AG09319 (cell line): Measurements from ENCODE around the gene GBX2.

Experiments
- DNase-seq: peaks from one replicate; pipeline ENCODE4 v3.0.0-alpha.2; 2010; ENCODE audit warnings: low read depth; ENCODE audit errors: extremely low read depth
- CTCF ChIP-seq: IDR thresholded peaks from 2 replicates; pipeline ENCODE4 v1.5.1; 2011; ENCODE audit warnings: low read depth, mild to moderate bottlenecking, inconsistent platforms, low read length, moderate library complexity

The GBX2 gene

GRCh38 chr2:236168110-236169080 lies at the start of gene GBX2:
Gene GBX2, minus strand, starts transcription at chr2:236168386. Its CDS starts 415 bp downstream, at chr2:236167971.
- no peak for TF ChIP-seq CTCF
- DNase-seq, result no peak

- no peak for DNase-seq
- TF ChIP-seq CTCF, result no peak
These were observed 49.7 kb upstream of the GBX2 start for GRCh38 chr2:236217926-236218325.

- DNase-seq, result no peak
- no peak for TF ChIP-seq CTCF
These were observed 48.5 kb upstream of the GBX2 start for GRCh38 chr2:236216711-236217110.

GRCh38 chr2:236215761-236216333 lies 47.7 kb upstream of the GBX2 start:
- no peak for DNase-seq
- no peak for TF ChIP-seq CTCF

GRCh38 chr2:236215196-236215595 lies 47.0 kb upstream of the GBX2 start:
- TF ChIP-seq CTCF, result no peak
- DNase-seq, result no peak

GRCh38 chr2:236214376-236214995 lies 46.3 kb upstream of the GBX2 start:
- no peak for TF ChIP-seq CTCF
- no peak for DNase-seq

- no peak for DNase-seq
- no peak for TF ChIP-seq CTCF
These were observed 43.1 kb upstream of the GBX2 start for GRCh38 chr2:236211296-236211695.
